HG02588 (cell line): ENCODE measurements around the gene GPAT2.
"Not testable (repeated sequence)": the region's sequence is repeated elsewhere in the genome, so short reads cannot be mapped to it uniquely, and the experiment has no call there.

Source experiments
- ATAC-seq: cut with Tn5 transposase; IDR thresholded peaks from one replicate; pipeline ENCODE4 v1.9.1; 2021; ENCODE audit warnings: mild to moderate bottlenecking, moderate library complexity; ENCODE audit not compliant: unreplicated experiment

The GPAT2 gene

DNA sequence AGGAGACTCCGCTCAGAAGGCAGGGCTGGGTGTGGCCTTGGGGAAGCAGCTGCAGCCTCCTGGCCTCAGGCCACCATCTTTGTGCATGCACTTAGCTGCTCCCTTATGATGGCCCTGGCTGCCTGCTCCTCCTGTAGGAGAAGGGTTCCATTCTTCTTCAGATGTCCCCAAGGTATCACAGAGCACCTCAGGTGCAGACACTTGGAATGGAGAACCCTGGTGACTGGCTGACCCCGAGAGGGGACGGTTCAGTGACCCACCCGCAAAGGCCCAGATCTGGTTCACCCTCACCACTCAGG is 9.6 kb downstream of the GPAT2 start:
- ATAC-seq: no peak

DNA sequence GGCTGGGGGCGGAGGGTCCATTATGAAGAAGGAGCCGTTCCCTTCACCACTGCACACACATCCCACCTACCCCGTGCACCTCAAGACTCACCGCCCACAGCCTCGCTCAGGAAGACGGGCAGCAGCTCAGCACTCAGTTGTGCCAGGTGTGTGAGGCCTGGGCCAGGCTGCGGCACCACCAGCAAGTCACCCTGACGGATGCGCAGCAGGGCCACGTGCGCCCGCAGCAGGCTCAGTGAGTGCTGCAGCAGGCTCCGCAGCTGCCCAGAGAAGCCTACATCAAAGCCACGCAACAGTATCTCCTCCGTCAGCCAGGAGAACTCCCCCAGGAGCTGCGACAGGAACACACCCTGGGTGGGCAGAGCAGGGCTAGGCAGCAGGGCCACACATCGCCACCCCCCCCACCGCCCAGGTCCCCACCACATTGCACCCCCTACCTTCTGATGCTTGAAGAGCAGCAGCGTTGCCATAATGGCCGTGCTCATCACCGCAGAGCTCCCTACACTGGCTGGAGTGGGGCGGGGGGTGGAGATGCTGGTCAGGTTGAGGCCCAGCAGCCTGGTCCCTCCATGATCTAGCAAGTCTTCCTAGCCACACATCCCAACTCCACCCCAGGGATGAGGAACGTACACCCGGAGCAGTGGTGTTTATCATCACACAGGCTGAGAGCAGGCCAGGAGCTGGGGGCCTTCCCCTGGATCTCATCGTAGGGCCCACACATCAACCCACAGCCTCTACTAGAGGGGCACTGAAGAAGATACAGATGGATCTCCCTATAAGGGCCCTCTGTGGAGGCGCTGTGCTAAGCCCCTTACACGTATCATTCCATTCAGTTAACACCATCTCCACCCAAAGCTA is 10.2 kb downstream of the GPAT2 start:
- ATAC-seq: no peak

DNA sequence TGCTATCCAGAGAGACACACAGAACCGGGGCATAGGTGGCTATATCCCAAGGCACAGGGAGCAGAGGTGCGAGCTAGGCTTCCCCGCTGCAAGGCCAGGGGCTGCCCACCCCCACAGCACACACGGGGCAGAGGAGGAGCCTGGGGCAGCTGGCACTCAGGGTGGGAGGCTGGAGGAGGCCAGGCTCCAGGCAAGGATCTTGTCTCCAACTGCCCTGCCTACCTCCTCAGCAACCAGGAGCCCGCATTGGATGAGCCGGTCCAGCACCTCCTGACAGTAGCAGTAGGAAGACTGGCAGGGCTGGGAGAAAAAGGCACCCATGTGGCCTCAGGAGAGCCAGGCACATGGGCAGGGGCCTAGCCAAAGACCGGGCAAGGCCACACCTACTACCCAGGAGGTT is 11.0 kb downstream of the GPAT2 start:
- ATAC-seq: not testable (repeated sequence)

DNA sequence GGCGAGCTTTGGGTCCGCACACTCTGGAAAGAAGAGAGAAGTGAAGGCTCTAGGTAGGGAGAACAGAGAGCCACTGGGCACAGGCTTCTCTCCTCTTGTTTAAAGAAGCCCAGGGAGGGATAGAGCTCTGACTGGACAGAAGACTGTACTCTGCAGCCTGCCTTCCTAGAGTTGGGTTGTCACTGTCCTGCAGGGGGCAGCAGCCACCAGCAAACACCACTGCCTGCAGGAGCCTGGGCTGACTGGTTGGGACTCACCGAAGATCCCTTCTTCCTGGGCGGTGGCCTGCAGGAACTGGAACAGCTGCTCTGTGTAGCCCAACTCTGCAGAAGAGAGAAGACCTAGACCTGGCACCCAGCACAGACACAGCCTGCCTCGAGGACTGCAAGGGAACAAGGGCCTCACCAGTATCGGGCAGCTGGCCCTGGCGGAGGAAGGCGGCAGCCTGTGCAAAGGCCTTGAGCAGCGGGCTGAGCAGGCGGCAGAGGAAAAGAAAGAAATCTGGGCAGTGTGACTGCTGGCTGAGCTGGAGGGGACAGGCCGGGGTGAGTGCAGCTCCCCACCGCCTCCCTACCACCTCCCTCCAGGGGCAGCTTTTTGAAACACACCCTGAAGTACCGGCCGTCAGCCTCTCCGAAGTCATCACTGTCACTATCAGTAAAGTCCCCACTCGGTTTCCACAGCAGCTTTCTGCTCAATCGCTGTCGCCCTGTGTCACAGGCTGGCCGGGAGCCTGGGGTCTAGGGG is 11.8 kb downstream of the GPAT2 start:
- ATAC-seq: peak; percentile 70

DNA sequence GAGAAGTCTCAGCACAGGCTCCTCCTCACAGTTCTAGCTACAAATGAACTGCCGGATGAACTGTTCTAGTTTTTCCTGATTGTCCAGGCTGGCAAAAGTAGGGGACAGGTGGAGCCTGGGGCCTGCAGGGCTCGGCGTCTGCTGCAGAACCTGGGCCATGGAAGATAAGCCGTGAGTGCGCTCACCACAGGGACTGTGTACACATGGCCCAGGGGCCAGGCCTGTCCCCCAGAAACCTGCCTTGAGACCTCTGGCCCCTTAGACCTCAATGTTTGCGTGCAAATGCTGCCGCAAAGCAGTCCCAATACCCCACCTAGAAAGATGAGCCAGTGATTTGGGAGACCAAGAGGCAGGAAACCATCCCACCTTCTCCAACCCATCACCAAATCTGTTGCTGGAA is 12.6 kb downstream of the GPAT2 start:
- not testable (repeated sequence) for ATAC-seq

DNA sequence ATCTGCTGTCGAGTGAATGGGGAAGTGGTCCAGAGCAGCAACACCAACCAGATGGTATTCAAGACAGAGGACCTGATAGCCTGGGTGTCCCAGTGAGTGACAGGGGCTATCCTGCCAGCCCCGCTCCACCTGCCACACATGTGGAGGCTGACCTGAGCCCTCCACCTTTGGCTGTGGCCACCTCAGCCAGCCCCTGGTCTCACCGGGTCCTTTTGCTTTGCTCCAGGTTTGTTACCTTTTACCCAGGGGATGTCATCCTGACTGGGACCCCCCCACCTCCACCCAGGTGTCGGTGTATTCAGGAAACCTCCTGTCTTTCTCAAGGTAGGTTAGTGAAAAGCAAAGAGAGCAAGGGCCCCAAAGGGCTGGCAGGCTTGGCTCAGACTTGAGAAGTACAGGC is 13.6 kb downstream of the GPAT2 start:
- not testable (repeated sequence) for ATAC-seq

DNA sequence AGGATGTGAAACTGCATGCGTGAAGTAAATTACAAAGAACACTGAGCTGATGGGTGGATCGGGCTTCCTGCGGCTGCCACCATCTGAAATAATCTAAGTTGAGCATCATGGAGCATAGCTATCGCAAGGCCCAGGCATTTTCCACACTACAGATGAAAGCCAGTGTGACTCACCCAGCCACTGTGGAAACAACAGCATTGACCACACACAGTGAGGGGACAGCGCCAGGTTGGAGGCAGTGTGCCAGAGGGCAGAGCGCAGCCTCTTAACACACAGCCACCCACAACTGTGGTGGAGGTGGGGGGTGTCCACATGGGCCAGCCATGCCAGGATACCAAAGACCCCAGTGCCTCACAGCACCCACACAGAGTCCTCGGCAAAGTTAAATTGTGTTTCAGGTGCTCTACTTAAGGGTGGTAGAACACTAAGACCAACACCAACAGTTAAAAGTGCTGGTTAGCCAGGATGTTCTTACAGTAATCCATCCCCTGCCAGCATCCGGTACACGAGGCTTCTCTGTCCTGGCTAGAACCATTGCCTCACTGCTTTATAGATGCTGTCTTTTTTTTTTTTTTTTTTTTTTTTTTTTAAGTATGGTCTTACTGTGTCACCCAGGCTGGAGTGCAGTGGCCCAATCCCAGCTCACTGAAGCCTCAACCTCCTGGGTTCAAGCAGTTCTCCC is 14.7 kb downstream of the GPAT2 start:
- ATAC-seq: not testable (repeated sequence)

DNA sequence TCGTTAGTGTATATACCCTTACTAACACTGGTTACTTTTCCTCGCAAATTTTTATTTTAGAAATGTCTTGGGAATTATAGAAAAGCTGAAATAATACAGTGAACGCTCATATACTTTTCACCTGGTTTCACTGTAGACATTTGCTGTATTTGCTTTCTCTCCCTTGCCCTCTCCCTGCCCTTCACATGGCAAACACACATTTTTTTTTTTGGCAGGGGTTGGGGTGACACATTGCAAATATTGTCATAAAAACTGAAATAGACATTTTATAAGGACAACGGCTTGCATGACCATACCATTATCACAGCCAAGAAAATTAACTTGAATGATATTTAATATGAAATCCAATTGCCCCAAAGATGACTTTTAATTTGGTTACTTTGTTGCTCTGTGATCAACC is 18.4 kb downstream of the GPAT2 start:
- not testable (repeated sequence) for ATAC-seq

DNA sequence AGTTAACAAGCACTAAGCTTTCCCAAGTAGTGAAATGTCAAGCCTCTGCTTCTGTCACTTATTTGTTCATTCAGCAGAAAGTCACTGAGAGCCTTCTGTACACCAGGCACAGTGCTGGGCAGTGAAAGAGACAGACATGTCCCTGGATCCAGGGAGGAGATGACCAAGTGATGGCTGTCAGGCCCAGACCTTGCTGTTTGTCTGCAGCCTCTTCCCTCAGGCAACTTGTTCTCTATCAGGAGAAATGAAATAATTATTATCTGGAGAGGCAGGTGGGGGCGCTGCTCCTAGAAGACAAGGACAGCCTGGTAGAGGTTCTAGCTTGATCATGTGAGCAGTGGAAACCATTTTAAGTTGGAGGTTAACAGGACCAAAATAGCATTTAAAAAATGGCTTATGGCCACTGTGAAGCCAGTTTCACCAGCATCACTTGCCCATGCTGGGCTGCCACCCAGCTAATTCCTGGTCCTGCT is 21.9 kb downstream of the GPAT2 start:
- ATAC-seq: not testable (repeated sequence)

DNA sequence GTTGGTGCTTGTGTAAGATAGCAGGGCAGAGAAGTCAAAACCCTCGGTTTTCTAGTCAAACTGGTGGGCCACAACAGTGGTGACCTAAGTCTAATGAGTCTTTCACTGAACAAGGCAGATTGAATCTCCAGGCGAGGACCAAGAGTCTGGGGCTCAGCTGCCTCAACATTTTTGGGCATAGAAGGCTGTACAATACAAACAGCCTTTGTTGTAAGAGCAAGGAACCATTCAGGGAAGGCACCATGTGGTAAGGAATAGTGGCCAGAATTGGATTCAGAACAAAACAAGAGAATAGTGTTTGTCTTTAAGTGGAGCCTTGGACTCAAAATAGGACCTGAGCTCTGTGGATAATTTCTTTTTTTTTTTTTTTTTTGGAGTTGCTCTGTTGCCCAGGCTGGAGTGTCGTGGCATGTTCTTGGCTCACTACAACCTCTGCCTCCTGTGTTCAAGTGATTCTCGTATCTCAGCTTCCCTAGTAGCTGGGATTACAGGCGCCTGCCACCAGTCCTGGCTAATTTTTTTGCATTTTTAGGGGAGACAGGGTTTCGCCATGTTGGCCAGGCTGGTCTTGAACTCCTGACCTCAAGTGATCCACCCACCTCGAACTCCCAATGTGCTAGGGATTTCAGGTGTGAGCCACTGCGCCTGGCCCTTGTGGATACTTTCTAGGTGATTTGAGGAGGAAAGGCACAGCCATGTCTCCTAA is 22.5 kb downstream of the GPAT2 start:
- not testable (repeated sequence) for ATAC-seq

DNA sequence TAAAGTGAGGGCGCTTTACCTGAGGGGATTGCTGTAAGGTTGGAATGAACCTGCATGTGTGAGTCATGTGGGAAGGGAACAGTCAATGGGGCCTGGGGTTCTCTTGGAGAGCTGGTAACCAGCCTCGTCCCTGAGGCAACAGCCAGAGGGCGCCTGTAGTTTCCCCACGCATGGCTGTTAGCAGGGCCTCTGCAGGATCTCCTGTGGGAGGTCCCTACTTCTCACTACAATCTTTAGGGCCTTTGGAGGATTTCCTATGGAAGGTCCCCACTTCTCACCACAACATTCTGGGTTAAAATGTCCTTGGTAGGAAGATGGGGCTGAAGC is 23.6 kb downstream of the GPAT2 start:
- peak; percentile 10 for ATAC-seq

DNA sequence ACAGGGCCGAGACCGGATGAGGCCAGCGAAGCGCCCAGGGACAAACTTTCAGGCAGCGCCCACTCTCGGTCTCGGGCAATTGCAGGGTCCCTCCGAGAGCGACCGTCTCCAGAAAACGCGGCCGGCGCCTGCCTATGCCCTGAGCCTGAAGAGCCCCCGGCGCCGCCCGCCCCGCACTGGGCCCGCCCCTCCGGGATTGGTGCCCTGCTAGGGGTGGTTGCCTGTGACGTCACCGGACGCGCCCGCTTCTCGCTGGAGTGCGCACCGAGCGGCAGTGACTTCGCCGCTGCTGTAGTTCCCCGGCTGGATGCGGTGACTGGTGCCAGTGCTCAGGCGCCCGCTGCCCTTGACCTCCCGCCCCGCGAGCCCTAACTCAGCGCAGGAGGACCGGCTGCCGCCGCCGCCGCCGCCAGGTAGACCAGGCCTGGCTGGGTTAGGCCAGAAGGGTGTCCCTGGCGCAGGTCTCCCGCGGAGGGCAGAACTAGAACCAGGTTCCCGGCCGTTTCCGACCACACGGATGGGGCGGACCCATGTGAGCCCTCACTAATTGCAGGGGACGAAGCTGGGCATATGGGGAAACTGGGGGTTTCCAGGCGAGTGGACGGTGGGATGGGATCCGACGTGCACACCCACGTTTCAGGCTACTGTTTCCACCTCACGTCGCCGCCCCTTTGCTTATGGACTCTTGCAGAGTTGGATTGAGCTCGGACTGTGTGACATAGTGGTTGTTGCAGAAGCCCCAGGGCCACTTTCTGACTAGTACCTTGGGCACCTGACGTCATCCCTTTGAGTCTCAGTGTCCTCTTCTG is 24.2 kb downstream of the GPAT2 start:
- ATAC-seq: peak; percentile 97

DNA sequence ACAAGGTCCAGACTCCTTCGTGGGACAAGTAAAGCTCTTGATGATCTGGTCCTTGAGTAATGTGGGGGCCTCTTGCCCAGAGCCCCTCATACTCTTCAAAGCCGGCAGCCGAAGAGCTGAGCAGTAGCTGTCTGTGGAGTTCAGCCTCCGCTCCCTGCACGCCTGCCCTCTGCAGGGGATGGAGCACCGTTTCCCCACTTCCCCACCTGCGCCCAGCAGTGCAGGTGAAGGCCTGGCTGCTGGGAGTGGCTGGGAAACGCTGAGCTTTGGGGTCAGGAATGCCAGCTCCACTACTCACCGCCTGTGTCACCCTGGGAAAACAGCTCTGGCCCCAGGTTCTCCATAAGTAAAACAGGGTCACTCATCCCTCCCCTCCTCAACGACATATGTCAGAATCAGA is 24.9 kb downstream of the GPAT2 start:
- not testable (repeated sequence) for ATAC-seq

DNA sequence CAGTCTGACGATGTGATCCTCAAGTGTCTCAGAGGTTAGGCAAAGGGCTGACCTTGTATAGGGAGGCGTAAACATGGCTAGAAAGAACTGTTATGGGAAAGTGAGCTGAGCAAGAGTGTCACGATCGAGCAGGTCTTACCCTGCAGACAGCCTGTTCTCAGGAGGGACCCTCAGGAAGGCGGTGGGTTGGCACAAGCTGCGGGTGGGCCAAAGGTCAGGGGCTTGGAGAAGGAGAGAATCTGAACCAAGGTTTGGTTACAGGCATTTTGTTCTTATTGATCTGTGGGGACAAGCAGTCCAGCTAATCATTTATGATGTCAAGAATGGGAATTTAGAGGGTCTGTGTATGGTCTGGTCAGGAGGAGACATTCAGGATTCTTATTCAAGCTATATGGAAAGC is 26.7 kb downstream of the GPAT2 start:
- not testable (repeated sequence) for ATAC-seq

DNA sequence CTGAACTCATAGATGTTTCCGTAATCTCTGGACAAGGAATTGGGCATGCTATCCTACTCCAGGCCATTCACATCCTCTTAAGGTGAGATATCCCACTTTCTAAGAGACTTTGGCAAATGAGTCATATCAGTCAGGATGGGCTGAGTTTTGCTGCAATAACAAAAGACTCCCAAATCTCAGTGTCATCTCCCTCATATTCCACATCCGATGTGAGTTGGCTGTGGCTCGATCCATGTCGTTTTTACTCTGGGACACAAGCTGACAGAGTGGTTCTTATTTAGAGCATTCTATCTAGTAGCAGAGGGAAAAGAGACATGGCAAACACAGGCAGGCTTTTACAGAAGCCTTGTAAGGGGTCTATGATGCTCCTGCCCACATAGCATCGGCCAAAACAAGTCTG is 28.5 kb downstream of the GPAT2 start:
- not testable (repeated sequence) for ATAC-seq

DNA sequence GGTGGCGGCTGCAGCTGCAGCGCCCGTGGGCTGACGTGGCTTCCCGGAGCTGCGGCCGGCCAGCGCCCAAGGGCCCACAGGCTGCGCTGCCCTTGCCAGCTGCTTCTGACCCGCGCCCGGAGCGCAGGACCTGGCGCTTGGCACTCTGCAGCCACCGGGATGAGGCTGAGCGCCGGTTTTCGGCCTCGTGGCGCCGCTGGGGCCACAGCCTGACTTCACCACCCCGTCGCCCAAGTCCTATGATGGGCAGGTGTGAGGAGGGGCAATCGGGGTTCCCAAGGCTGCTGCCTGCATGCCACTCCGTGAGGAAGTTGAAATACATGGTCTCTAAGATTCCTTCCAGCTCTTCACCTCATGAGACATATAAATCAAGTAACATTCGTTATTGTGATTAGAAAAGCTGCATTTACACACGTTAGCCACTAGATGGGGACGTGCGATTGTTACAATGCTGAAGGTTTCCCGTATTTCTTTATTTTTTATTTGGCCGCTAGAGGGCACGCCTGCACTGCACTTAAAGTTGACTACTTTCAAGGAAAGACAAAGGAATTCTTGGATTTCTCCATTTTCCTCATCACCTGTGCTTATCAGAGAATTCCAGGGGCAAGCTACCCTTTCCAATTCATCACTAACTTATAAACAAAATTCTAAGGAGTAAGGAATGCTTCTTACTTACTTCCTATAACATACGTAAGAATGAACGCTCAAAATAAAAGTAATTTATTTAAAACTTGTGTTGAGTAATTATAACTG is 42.0 kb downstream of the GPAT2 start:
- ATAC-seq: peak; percentile 40

DNA sequence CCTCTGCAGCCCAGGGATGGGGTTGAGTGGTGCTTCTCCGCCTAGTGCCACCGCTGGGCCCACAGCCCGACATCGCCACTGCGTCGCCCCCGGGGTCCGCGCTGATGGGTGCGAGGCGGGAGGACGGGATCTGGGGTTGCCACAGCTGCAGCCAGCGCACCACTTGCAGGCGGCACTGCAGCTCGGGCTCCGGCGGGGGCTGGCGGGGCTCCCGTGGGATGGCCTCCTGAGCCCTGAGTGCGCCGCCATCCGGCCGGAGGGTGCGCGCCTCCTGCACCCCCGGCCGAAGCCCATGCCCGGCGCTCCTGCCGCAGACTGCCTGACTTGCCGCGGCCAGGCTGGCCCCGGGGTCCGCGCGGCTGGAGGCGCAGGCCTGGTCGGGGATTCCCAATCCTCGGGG is 42.6 kb downstream of the GPAT2 start:
- peak; percentile 41 for ATAC-seq

DNA sequence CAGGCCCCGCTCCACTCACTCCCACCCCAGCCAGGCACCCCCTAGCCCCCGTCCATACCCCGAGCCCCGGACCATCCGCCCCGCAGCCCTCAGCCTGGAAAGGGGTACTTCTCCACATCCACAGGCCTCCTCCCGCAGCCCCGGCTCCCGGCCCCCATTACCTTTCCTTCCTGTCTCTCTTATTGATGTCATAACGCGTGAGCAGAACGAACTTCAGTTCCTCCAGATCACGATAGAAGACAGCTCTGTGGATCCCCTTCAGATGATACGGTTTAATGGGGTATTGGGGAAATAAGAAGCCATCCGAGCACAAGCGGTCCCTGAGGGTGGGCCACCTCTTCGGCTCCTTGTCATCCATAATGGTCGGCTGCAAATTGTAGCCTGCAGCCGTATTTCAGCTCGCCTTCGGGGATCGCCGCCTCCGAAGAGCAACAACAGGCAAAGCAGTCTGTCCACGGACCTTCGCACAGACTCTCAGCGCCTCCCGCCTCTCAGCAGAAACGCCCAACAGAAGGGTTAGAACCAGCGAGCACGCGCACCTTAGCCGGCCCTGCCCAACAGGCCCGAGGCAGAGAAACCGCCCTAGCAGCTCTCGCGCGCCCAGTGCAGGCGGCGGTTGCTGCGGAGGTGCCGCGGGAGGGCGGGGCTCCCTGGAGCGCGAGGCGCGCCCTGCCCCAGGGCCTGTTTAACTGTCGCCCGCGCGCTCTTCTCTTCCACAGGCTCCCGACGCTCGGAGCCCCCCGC is 43.2 kb downstream of the GPAT2 start, which contains the start of gene ANKRD36C:
Gene ANKRD36C, minus strand, starts transcription at position 474 of the 744 bp plus-strand sequence. Its CDS starts 116 bp downstream, at position 358.
- peak; percentile 96 for ATAC-seq

DNA sequence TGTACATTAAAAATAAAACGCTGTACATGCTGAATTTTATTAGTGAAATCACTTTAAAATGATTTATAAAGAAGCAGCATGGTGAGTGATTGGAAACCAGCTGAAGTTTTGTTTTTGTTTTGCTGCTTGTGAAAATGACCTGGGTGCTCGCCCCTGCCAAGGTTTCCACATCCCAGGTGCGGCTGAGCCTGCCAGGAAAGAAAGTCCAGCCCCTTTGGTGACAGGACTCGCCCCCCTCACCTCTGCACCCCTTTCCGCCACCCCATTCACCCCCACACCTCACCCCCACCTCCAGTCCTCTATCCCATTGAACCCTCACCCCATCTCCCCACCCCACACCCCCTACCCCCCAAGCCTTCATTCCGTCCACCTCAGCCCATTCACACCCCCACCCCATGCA is 43.8 kb downstream of the GPAT2 start:
- ATAC-seq: not testable (repeated sequence)
